IPS DF 6.9 (cell line): ENCODE data around the gene CDS2.

Source experiments
- DNase-seq: peaks from one replicate; pipeline ENCODE4 v3.0.0-alpha.2; 2013; ENCODE audit warnings: low read depth, low spot score
- H3K27ac ChIP-seq: one replicate; pipeline ENCODE4 v1.5.1; 2013; ENCODE audit warnings: low read length, control low read depth
- H3K27me3 ChIP-seq: 2 replicates; pipeline ENCODE4 v1.6.1; 2013; ENCODE audit warnings: mild to moderate bottlenecking, low read length; ENCODE audit not compliant: control insufficient read depth, insufficient read depth
- H3K36me3 ChIP-seq: 2 replicates; pipeline ENCODE4 v1.6.1; 2013; ENCODE audit warnings: low read length; ENCODE audit not compliant: control insufficient read depth, insufficient read depth
- H3K4me1 ChIP-seq: 2 replicates; pipeline ENCODE4 v1.6.1; 2013; ENCODE audit warnings: low read length; ENCODE audit not compliant: control insufficient read depth, insufficient read depth
- H3K4me3 ChIP-seq: 2 replicates; pipeline ENCODE4 v1.5.1; 2013; ENCODE audit warnings: mild to moderate bottlenecking, low read length
- H3K9me3 ChIP-seq: 2 replicates; pipeline ENCODE4 v1.6.1; 2013; ENCODE audit warnings: low read length, inconsistent platforms; ENCODE audit not compliant: control insufficient read depth, insufficient read depth
- WGBS: extraction: QIAGEN DNeasy Blood & Tissue Kit; methylation state at CpG from one replicate; pipeline ENCODE4 v1.1.7; 2013; ENCODE audit warnings: mixed read lengths, missing lambda C conversion rate; ENCODE audit not compliant: insufficient read length, insufficient coverage; 5-methylcytosine and 5-hydroxymethylcytosine counted together

The CDS2 gene

GRCh38 chr20:5150226-5151076 is 23.6 kb downstream of the CDS2 start:
- Histone ChIP-seq H3K9me3 (no peaks in the 10 kb centered on the region; the same call in 1 of the 2 replicates), H3K27ac (no peak overlapping the region), H3K4me3 (no peak overlapping the region)

GRCh38 chr20:5153152-5153467 is 26.3 kb downstream of the CDS2 start:
- Histone ChIP-seq H3K4me3 (no peak overlapping the region), H3K9me3 (no peaks in the 10 kb centered on the region; the same call in 1 of the 2 replicates), H3K4me1 (peaks cover 2% of the 10 kb centered on the region; the same call in 1 of the 2 replicates), H3K27me3 (no peaks in the 10 kb centered on the region), H3K36me3 (no peaks in the 10 kb centered on the region), H3K27ac (no peak overlapping the region)
- WGBS, result no CpG with 5 or more reads among the region's 3 CpGs
- DNase-seq, result no peak

More at GRCh38 chr20:5150226-5151076, 23.6 kb downstream of the CDS2 start:
- Histone ChIP-seq H3K36me3 (no peaks in the 10 kb centered on the region), H3K27me3 (no peaks in the 10 kb centered on the region), H3K4me1 (peaks cover 2% of the 10 kb centered on the region; the same call in 1 of the 2 replicates)
- no CpG with 5 or more reads among the region's 13 CpGs for WGBS
- no peak for DNase-seq

DNA sequence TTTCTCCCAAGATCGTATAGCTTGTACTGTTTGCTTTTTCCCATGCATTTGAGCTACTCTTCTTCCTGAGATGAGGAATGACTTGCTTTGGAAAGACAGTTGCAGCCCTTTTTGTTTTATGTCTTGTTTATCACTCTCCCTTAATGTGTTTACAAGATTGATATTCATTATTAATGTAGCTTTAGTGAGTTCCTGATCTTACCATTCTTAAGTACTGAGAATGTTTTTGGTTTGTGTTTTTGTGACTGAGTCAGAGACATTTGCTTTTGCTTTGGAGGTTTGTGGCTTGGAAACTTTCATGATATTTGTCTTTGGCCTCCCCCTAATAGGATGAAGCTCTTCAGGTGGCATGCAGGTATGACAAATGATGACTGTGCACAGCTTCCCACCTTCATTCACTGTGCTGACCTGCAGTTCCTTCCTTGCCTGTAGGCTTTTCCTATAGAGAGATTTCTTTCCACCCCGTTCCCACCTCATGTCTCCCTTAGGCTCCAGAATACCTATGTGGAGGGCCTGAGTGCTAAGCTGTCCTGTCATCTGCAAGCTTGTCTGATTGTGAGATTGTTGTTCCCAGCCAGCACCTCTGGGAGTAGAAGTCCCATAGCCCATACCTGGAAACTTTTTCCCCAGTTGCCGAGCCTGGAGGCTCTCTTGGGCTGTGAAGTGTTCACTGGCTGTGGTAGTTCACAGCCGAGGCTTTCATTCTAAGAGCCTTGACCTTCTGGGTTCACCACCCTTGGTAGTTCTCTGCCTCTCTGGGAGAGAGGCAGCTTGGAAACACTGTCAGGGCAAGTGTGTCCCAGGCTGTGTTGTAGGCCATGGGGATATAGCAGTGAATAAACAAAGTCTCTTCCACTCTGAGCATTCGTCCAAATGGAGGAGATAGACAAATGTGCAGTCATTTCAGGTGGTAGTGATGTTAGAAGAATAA is 27.1 kb downstream of the CDS2 start:
- Histone ChIP-seq H3K9me3 (no peaks in the 10 kb centered on the region; the same call in 1 of the 2 replicates), H3K27ac (no peak overlapping the region), H3K4me1 (peaks cover 2% of the 10 kb centered on the region; the same call in 1 of the 2 replicates), H3K36me3 (no peaks in the 10 kb centered on the region), H3K27me3 (no peaks in the 10 kb centered on the region), H3K4me3 (no peak overlapping the region)
- no CpG with 5 or more reads among the region's 5 CpGs for WGBS
- DNase-seq, result no peak

- Histone ChIP-seq H3K9me3 (no peaks in the 10 kb centered on the region; the same call in 1 of the 2 replicates), H3K36me3 (no peaks in the 10 kb centered on the region), H3K27ac (no peak overlapping the region), H3K27me3 (no peaks in the 10 kb centered on the region), H3K4me3 (no peak overlapping the region), H3K4me1 (peaks cover 2% of the 10 kb centered on the region; the same call in 1 of the 2 replicates)
- no CpG with 5 or more reads among the region's 6 CpGs for WGBS
- no peak for DNase-seq
Observed at GRCh38 chr20:5154543-5154925, 27.7 kb downstream of the CDS2 start.

DNA sequence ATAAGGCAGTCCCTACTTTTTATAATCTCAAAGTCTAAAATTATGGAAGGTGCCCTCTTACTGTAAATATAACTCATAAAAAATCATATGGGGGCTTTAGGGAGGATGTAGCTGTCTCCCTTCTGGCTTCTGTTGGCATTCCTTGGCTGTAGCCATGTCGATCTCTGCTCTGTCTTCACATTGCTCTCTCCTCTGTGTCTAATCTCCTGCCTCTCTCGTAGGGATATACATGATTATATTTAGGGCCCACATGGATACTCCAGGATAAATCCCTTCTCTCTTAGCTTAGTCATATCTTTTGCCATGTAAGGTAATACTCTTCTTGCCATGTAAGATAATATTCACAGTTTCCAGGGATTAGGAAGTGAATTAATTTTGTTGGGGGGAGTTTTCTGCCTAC is 28.6 kb downstream of the CDS2 start:
- Histone ChIP-seq H3K36me3 (no peaks in the 10 kb centered on the region), H3K9me3 (no peaks in the 10 kb centered on the region; the same call in 1 of the 2 replicates), H3K4me3 (no peak overlapping the region), H3K4me1 (peaks cover 2% of the 10 kb centered on the region; the same call in 1 of the 2 replicates), H3K27ac (no peak overlapping the region), H3K27me3 (no peaks in the 10 kb centered on the region)
- WGBS, result no CpG with 5 or more reads among the region's 2 CpGs
- DNase-seq, result no peak

- no peaks in the 10 kb centered on the region for H3K36me3 ChIP-seq
- no CpG with 5 or more reads among the region's 4 CpGs for WGBS
- no peak for DNase-seq
- H3K4me3 ChIP-seq, result no peak overlapping the region
- H3K27ac ChIP-seq, result no peak overlapping the region
- H3K27me3 ChIP-seq, result no peaks in the 10 kb centered on the region
- H3K4me1 ChIP-seq, result no peaks in the 10 kb centered on the region
- no peaks in the 10 kb centered on the region for H3K9me3 ChIP-seq
Observed at GRCh38 chr20:5156675-5157448, 30.1 kb downstream of the CDS2 start.

DNA sequence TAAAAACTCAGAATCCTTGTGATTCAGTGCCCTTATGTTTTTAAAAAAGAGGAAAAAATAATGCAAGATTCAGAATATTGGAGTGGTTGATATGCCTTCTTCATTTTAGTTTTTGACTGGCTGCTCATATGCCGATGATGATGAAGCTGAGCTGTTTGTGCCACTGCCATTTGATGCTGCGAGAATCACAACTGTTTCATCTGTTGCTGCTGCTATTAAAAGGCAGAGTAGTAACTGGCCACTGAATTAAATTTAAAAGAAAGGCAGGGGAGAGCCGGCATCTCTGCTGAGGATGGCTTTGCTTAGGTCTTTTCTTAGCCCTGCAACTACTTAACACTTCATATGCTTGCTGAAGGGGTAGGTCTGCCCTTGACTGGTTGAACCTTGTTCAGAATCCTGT is 33.1 kb downstream of the CDS2 start:
- WGBS, result no CpG with 5 or more reads among the region's 3 CpGs
- H3K9me3 ChIP-seq, result no peaks in the 10 kb centered on the region
- H3K4me1 ChIP-seq, result no peaks in the 10 kb centered on the region
- DNase-seq, result no peak
- no peak overlapping the region for H3K27ac ChIP-seq
- H3K4me3 ChIP-seq, result no peak overlapping the region
- no peaks in the 10 kb centered on the region for H3K27me3 ChIP-seq
- H3K36me3 ChIP-seq, result no peaks in the 10 kb centered on the region

DNA sequence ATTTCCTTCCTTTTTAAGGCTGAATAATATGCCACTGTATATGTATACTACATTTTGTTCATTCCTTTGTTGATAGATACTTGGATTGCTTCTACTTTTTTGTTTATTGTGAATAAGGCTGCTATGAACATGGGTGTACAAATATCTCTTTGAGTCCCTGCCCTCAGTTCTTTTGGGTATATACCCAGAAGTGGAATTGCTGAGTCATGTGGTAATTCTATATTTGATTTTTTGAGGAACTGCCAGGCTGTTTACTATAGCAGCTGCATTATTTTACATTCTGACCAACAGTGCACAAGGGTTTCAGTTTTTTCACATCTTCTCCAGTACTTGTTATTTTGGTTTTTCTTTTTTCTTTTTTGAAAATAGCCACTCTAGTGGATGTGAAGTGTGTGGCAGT is 34.1 kb downstream of the CDS2 start:
- no peak overlapping the region for H3K4me3 ChIP-seq
- no peaks in the 10 kb centered on the region for H3K27me3 ChIP-seq
- no peak overlapping the region for H3K27ac ChIP-seq
- DNase-seq, result no peak
- no peaks in the 10 kb centered on the region for H3K4me1 ChIP-seq
- no peaks in the 10 kb centered on the region for H3K9me3 ChIP-seq
- no peaks in the 10 kb centered on the region for H3K36me3 ChIP-seq

DNA sequence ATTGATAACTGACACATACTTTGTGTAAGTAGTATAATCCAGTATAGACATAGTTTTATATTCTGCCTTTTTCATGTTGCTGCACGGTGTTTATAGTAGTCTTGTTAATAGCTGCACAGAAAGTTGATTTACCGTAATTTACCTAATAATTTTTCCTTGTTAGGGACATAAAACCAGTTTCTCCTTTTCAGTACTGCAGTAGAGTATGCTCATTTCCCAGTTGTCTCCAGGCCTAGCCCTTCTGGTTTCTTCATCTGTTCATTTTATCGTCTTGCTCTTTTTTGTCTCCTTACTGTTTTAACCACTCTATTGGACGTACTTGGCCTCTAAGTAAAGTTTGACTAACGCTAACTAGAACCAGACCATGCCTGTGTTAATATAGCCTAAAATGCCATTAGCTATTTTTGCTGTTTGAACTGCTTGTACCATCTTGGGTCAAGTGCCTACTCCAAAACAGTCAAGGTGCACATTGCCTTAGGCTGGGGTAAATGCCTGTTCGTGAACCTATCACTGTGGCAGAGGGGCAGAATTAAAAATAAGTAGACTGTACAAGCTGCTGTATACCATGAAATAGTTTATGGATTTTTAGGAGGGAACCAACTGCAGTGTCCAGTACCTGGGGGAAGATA is 34.8 kb downstream of the CDS2 start:
- no peaks in the 10 kb centered on the region for H3K4me1 ChIP-seq
- no CpG with 5 or more reads among the region's 6 CpGs for WGBS
- no peak overlapping the region for H3K4me3 ChIP-seq
- no peaks in the 10 kb centered on the region for H3K36me3 ChIP-seq
- no peak overlapping the region for H3K27ac ChIP-seq
- no peaks in the 10 kb centered on the region for H3K9me3 ChIP-seq
- DNase-seq, result no peak
- H3K27me3 ChIP-seq, result no peaks in the 10 kb centered on the region
